ENCODE data around the gene POPDC2.
"Not testable (repeated sequence)": the region's sequence is repeated elsewhere in the genome, so short reads cannot be mapped to it uniquely, and the experiment has no call there.

Gene POPDC2, protein sequence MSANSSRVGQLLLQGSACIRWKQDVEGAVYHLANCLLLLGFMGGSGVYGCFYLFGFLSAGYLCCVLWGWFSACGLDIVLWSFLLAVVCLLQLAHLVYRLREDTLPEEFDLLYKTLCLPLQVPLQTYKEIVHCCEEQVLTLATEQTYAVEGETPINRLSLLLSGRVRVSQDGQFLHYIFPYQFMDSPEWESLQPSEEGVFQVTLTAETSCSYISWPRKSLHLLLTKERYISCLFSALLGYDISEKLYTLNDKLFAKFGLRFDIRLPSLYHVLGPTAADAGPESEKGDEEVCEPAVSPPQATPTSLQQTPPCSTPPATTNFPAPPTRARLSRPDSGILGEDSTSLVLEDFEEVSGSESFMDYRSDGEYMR

GRCh38 chr3:119660474-119661440, at the start of gene POPDC2:
TSS of gene POPDC2 (minus strand) at chr3:119660589. CDS start at chr3:119660423, 166 bp downstream.
- DNase-seq (ENCODE audit: low spot score): no peak

DNA sequence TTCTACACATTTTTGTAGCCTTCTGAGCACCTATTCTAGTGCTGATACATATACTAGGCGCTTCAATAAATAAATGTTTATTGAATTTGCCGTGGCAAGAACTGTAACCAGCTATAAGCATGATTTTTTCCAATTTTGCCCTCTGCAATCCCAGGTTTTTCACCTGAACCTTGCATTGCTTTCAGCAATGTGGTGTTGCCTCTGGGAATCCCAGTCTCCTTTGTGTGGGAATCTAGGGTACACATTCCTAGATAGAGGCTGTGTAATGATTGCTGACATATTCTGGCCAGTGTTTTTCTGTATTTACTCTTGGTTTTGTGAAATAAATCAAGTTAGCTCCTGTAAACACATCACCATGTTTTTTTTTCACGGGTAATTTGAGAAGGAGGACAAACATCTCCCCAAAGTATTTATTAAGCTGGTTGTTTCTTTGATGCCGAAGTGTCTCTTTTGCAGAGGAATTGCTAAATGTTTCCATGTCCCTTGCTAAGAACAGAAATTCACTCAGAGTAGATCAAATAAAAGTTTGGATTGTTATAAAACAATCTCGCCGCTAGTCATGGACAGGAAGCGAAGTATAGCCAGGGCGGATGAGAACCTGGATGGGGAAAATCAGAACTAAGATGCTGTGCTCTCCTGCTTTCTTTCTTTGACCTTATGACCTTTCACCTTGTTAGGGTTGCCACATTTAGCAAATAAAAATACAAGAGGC, 43.6 kb upstream of the POPDC2 start:
- no peak for DNase-seq (ENCODE audit: low spot score)

GRCh38 chr3:119702530-119703527, 42.4 kb upstream of the POPDC2 start, which contains the start of gene CFAP91:
TSS of gene CFAP91 (plus strand) at chr3:119703022. CDS start at chr3:119703099, 77 bp downstream.
- no peak for DNase-seq (ENCODE audit: low spot score)

DNA sequence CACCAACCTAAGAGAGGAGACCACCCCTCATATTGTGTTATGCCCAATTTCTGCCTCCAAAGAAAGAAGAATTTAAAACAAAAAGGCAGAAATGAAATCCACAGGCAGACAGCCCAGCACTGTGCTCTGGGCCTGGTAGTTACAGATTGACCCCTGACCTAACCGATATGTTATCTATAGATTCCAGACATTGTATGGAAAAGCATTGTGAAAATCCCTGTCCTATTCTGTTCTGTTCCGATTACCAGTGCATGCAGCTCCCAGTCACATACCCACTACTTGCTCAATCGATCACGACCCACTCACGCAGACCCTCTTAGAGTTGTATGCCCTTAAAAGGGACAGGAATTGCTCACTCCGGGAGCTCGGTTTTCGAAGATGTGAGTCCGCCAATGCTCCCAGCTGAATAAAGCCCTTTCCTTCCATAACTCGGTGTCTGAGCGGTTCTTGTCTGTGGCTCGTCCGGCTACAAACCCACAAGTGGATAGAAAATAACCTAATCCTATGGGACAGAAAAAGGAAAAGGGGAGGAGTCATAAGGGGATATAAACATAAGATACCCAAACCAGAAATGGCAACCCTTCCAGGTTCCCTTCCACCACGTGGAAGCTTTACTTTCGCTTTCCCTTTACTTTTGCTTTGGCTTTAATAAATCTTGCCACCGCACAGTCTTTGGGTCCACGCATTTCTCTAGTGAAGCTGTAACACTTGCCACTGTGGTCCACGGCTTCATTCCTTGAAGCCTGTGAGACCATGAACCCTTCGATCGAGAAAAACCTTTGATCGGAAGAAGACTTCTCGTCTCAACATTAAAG, 40.7 kb upstream of the POPDC2 start:
- DNase-seq (ENCODE audit: low spot score): no peak

DNA sequence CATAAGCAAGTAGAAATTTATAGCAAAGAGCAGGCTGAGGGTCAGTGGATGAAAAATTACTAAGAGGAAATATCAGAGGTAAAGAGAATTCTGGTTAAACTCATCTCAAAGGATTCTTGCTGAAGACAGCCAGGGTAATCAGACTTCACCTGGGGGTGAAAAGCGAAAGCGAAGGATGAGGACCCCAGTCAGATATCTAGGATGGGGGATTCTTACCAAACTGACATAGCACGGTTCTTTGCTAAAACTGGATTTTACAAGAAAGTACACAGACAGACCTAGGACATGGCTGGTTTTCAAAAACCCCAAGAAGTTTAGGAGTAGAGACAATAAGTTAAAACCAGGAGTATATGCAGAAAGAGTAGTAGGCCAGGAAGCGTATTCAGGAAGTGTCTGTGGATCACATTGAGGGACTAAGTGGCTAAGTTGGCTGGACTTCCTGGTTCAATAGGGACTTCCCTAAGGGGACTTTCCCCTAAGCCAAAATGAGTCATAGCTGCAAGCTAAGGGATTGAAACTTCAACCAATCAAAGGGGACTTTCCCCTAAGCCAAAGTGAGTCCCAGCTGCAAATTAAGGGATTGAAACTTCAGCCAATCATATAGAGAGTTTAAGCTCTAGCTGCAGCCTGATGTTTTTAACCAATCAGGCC, 40.0 kb upstream of the POPDC2 start:
- DNase-seq (ENCODE audit: low spot score): no peak

GRCh38 chr3:119697394-119697793, 37.0 kb upstream of the POPDC2 start:
- DNase-seq (ENCODE audit: low spot score): no peak

- DNase-seq (ENCODE audit: low spot score): no peak
Observed at GRCh38 chr3:119695480-119695879, 35.1 kb upstream of the POPDC2 start.

DNA sequence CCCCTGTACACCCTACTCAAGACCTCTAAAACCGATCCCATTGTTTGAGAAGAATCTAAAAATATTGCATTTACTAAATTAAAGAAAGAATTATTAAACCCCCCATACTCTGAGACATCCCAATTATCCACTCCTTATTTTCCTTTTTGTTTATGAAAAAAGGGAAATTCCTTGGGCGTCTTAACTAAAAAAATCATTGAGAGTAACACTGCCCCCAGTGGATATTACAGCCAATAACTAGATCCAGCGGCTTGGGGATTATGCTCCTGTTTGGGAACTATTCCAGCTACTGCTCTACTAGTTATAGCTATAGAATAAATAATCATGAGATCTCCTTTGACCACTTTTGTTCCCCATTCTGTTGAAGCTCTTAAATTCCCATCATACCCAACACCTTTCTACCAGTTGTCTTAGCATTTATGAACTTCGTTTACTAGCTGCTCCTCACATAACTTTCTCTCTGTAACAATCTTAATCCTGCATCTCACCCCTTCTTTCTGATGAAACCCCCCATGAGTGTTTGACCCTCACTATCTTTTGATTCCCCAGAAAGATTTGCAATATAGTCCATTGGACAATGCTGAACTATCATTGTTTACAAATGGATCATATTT, 29.8 kb upstream of the POPDC2 start:
- DNase-seq (ENCODE audit: low spot score): no peak

- no peak for DNase-seq (ENCODE audit: low spot score)
Observed at GRCh38 chr3:119683421-119683820, 23.0 kb upstream of the POPDC2 start.

- DNase-seq (ENCODE audit: low spot score): peak; percentile 56
Observed at GRCh38 chr3:119681279-119681678, 20.9 kb upstream of the POPDC2 start.

DNA sequence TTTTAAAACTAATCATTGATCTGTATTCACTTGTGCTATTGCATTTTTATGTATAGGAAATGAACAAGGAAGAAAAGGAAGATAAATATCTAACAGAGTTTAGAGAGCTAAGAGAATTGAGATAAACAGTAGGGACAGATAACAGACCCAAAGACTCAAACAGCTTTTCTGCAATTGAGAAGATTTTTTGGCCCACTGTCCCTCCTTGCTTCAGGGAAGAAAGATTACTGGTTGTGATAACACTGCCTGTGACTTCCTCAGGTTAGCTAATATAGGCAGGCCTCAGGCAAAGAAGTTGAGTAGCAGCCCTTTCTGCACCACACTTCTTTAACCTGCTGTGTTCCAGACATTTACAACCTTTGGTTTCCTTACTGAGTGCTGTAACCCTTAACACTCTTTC, 19.5 kb upstream of the POPDC2 start:
- no peak for DNase-seq (ENCODE audit: low spot score)

GRCh38 chr3:119678209-119678608, 17.8 kb upstream of the POPDC2 start:
- not testable (repeated sequence) for DNase-seq (ENCODE audit: low spot score)

DNA sequence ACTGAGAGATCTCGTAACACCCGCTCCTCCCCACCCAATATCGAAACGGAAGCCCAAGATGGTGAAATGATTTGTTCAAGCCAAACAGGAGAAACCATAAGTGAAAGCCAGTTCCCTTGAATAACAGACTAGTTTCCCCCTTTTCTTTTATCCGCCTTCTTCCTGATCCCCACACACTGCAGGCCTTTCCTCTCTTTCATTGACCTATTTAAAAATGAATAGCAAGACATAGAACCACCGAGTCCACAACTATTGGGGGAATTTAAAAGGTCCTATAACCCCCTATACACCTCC, 17.2 kb upstream of the POPDC2 start:
- no peak for DNase-seq (ENCODE audit: low spot score)

DNA sequence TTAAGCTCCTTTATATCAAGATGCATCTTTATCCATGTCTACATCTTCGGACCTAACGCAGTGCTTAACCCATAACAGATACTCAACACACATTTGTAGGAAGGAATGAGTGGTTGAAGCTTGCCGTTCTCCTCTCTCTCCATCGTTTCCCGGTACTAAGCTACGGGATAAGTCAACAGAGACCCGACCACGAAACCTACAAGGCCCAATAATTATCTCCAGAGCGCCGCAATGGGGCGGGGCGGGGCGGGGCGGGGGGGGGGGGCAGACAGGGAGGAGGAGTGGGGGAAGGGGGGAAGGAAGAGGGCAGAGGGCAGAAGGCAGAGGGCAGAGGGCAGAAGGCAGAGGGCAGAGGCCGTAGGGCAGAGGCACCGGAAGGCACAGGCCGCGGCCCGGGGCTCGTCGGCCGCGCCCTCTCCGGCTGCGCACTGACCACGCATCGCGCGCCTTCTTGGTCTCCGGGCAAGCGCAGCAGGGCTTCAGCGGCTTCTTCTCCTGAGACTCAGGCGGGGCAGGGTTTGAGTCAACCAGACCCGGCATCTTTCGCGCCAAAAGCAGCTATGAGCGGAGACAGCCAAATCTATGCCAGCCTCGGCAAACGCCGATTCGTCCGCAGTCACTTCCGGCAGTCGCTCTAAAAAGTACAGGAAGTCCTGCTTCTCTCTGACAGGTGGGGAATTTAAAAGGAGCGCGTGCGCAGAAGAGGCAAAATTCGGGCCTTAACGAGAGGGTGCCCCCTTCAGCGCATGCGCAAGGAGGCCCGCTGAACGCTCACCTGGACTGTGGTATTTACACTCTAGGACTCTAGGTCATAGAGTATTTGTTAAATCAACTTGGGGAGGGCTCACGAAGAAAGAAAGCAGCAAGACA, 16.6 kb upstream of the POPDC2 start, which contains the start of gene COX17:
TSS of gene COX17 (minus strand) at position 636 of the 870 bp plus-strand sequence. CDS start at position 540, 96 bp downstream.
- peak; percentile 99 for DNase-seq (ENCODE audit: low spot score)

GRCh38 chr3:119676020-119676419, 15.6 kb upstream of the POPDC2 start:
- no peak for DNase-seq (ENCODE audit: low spot score)

DNA sequence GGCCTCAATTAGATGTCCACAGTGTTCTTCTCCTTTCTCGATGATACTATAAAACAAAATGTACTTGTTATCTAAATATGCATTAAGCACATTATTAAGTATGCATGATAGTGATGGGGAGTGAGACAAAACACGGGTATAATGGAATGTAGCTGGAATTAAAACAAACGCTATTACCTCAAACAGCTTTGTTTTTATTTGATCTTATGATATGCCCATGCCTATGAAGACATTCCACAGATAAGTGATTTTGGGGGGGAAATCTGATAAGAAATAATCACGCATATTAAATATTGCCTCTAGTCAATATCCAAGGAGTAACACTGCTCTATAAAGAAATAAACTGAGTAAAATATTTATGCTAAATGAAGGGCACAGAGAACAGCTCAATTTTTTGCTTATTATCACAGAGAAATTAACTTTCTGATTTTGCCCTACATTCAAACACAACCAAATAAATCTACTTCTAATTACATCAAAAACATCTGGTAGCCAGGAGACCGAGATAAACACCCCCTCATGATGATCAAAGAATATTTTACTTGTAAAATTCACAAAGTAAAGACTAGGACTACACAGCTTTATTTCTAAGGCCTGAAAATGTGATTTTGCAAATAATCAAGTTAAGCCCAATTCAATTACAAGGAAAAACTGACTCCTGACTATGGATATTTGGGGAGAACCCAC, 14.9 kb upstream of the POPDC2 start:
- DNase-seq (ENCODE audit: low spot score): no peak

GRCh38 chr3:119673875-119674274, 13.5 kb upstream of the POPDC2 start:
- DNase-seq (ENCODE audit: low spot score): no peak

- no peak for DNase-seq (ENCODE audit: low spot score)
Observed at GRCh38 chr3:119672776-119673175, 12.4 kb upstream of the POPDC2 start.
